ENCODE results near the gene CPLX3.

Gene CPLX3

GRCh38 chr15:74788042-74788682 lies 38.3 kb upstream of the CPLX3 start:
- no peak for DNase-seq (ENCODE audit: low read depth)

GRCh38 chr15:74788683-74789151 lies 37.7 kb upstream of the CPLX3 start:
- no peak for DNase-seq (ENCODE audit: low read depth)

- no peak for DNase-seq (ENCODE audit: low read depth)
These were observed 37.2 kb upstream of the CPLX3 start for GRCh38 chr15:74789171-74789631.

GRCh38 chr15:74789741-74790079 lies 36.7 kb upstream of the CPLX3 start:
- no peak for DNase-seq (ENCODE audit: low read depth)

GRCh38 chr15:74790080-74790916 lies 36.1 kb upstream of the CPLX3 start:
- DNase-seq (ENCODE audit: low read depth): peak; percentile 26

- DNase-seq (ENCODE audit: low read depth): no peak
These were observed 35.4 kb upstream of the CPLX3 start for GRCh38 chr15:74791007-74791406.

GRCh38 chr15:74791667-74792066 lies 34.8 kb upstream of the CPLX3 start:
- no peak for DNase-seq (ENCODE audit: low read depth)

- DNase-seq (ENCODE audit: low read depth): no peak
These were observed 34.0 kb upstream of the CPLX3 start for GRCh38 chr15:74792227-74793016.

GRCh38 chr15:74793135-74794028 lies 33.0 kb upstream of the CPLX3 start:
- no peak for DNase-seq (ENCODE audit: low read depth)

- no peak for DNase-seq (ENCODE audit: low read depth)
These were observed 32.0 kb upstream of the CPLX3 start for GRCh38 chr15:74794248-74794969.

- DNase-seq (ENCODE audit: low read depth): no peak
These were observed 31.5 kb upstream of the CPLX3 start for GRCh38 chr15:74794970-74795349.

GRCh38 chr15:74795966-74796625 lies 30.3 kb upstream of the CPLX3 start:
- no peak for DNase-seq (ENCODE audit: low read depth)

- no peak for DNase-seq (ENCODE audit: low read depth)
These were observed 27.8 kb upstream of the CPLX3 start for GRCh38 chr15:74798388-74799254.

- no peak for DNase-seq (ENCODE audit: low read depth)
These were observed 27.1 kb upstream of the CPLX3 start for GRCh38 chr15:74799255-74799855.

GRCh38 chr15:74799856-74800558 lies 26.4 kb upstream of the CPLX3 start:
- peak; percentile 26 for DNase-seq (ENCODE audit: low read depth)

- DNase-seq (ENCODE audit: low read depth): no peak
These were observed 25.8 kb upstream of the CPLX3 start for GRCh38 chr15:74800559-74801094.

- DNase-seq (ENCODE audit: low read depth): no peak
These were observed 25.0 kb upstream of the CPLX3 start for GRCh38 chr15:74801311-74801997.
